HL-60 (cell line): Measurements from ENCODE around the gene ATP9B.

ENCODE experiments used
- CTCF ChIP-seq: IDR thresholded peaks from one replicate; pipeline ENCODE4 v1.5.1; 2011; ENCODE audit warnings: low read length, control low read depth, inconsistent platforms; ENCODE audit not compliant: insufficient read depth
- GABPA ChIP-seq: IDR thresholded peaks from 2 replicates; pipeline ENCODE4 v1.6.1; 2012; ENCODE audit warnings: low read depth
- POLR2AphosphoS5 ChIP-seq: IDR thresholded peaks from 2 replicates; pipeline ENCODE4 v1.6.1; 2012; ENCODE audit warnings: low read depth
- REST ChIP-seq: IDR thresholded peaks from 2 replicates; pipeline ENCODE4 v1.6.1; 2012; ENCODE audit warnings: low read depth; ENCODE audit not compliant: insufficient replicate concordance

GRCh38 chr18:79345366-79345765 is 276.2 kb downstream of the ATP9B start:
- TF ChIP-seq CTCF = no peak
- no peak for TF ChIP-seq REST
- no peak for TF ChIP-seq POLR2AphosphoS5
- no peak for TF ChIP-seq GABPA
